HG02623 (cell line): ENCODE measurements around the gene C14orf93.
"Not testable (repeated sequence)": the region's sequence is repeated elsewhere in the genome, so short reads cannot be mapped to it uniquely, and the experiment has no call there.

ENCODE experiments used
- ATAC-seq: cut with Tn5 transposase; IDR thresholded peaks from one replicate; pipeline ENCODE4 v1.9.1; 2021; ENCODE audit warnings: moderate library complexity; ENCODE audit not compliant: unreplicated experiment

Gene C14orf93

DNA sequence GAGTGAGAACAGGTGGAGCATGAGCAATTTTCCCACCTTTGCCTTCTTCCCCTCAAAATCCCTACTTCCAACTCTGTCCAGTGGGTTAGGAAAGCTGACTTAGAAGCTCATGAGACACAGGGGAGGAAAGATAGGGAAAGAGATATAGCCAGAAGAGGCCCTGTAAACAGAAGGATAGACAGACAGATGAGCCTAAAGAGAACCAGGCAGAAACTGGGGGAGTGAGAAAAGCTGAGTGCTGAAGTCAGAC is 32.6 kb downstream of the C14orf93 start:
- ATAC-seq, result no peak

- ATAC-seq, result no peak
Observed at GRCh38 chr14:22976620-22977433, 33.1 kb downstream of the C14orf93 start.

- no peak for ATAC-seq
Observed at GRCh38 chr14:22974530-22975313, 35.2 kb downstream of the C14orf93 start.

GRCh38 chr14:22973217-22974032 is 36.5 kb downstream of the C14orf93 start:
- ATAC-seq, result no peak

- no peak for ATAC-seq
Observed at GRCh38 chr14:22972313-22972930, 37.5 kb downstream of the C14orf93 start.

GRCh38 chr14:22971152-22971551 is 38.8 kb downstream of the C14orf93 start:
- ATAC-seq, result no peak

DNA sequence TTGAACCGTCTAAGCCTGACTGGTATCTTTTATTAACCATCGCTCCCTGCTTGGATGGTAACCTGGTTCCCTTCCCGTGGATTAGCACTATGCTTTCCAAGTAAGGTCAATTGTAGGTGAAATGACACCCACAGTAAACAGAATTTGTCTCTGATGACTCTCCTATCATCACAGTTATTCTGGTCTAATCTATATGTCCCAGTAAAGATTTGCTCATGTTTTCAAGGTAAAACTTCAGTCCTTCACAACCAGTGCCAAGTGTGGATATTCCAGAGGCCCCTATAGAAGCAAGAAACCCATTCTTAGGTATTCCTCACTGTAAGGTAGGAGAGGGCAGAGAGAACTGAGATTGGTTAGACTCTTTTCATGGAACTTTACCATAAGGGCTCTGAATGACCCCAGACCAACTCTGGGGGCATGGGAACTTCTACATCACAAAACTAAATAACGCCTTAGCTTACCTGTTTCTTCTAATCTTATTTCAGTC is 43.1 kb downstream of the C14orf93 start:
- ATAC-seq, result no peak

GRCh38 chr14:22965916-22966782 is 43.8 kb downstream of the C14orf93 start:
- ATAC-seq, result not testable (repeated sequence)

DNA sequence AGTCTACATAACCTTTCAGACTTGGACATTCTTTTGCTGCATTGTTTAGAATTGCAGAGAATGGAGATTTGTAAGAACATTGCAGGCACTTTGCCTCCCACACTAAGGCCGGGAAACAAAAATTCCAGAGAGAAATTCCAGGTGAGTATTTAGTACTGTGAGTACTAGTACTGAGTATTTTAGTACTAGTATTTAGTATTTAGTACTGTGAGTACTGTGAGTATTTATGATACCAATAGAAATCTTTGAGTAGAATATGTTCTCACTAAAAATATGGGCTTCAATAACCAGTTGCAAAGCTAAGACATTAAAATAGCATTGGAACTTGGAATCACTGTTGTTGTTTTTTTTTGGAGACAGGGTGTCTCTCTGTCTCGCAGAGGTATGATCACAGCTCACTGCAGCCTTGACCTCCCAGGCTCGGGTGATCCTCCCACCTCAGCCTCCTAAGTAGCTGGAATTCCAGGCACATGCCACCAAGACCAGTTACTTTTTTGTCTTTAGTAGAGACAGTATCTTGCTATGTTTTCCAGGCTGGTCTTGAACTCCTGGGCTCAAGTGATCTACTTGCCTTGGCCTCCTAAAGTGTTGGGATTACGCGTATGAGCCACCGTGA is 47.8 kb downstream of the C14orf93 start:
- ATAC-seq, result no peak

DNA sequence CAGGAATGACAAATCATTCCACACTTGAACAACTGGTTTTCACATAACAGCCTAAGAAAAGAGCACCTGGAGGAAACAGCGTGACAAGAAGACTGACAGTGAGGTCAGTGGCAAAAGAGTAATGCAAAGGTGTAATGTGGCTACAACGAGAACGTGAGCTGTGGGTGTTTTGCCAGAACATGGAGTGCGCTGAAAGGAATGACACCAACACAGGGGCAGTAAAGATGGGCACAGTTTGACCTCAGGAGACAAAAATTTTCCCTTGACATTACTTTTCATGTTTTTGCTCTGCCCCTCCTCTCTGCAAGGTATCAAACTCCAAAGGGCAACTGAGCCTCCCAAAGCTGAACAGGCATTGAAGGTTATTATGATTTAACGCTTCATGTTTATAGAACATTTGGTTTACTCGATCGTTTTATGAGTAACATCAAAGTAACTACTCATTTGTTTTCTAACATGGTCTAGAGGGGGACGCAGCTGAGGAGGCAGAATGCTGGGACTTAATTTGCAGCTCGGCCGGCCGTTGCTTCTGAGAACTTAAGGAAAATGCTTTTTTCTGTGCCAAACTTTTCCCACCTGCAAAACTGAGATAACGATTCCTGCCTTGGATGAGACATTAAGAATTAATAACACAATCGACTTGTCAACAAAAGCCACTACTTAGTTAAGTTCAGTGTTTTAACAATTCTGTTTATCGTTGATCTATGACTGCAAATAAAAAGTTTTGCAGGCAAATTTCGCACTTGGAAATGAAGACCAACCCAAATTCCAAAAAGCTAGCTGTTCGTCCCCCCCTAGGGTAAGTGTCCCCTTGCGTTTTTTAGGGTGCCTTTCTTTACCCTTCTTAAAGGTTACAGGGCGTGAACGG is 54.0 kb downstream of the C14orf93 start:
- no peak for ATAC-seq

- ATAC-seq, result no peak
Observed at GRCh38 chr14:22952418-22952817, 57.5 kb downstream of the C14orf93 start.

GRCh38 chr14:22951795-22952194 is 58.1 kb downstream of the C14orf93 start:
- not testable (repeated sequence) for ATAC-seq

- ATAC-seq, result no peak
Observed at GRCh38 chr14:22945642-22946041, 64.3 kb downstream of the C14orf93 start.

- no peak for ATAC-seq
Observed at GRCh38 chr14:22939684-22940083, 70.3 kb downstream of the C14orf93 start.
